HepG2 (cell line): ENCODE results near the gene MYADML2. TPM values are rescaled to one million over a fixed set of nuclear protein-coding genes. Genes with fewer than 3 reads are reported as not detected.

Experiments
- BCL6 ChIP-seq: IDR thresholded peaks from 2 replicates; pipeline ENCODE4 v1.6.1; 2016; ENCODE audit warnings: missing genetic modification reagents, missing compliant biosample characterization
- GTF2F1 ChIP-seq: fragments of 150-350 bp; IDR thresholded peaks from 2 replicates; pipeline ENCODE4 v1.6.1; 2014; ENCODE audit warnings: low read length
- HNF4G ChIP-seq, 2 experiments: sonication (generic) in 1 of 2; formaldehyde crosslinking in 1 of 2; IDR thresholded peaks; 2 replicates each; pipeline versions ENCODE4 v1.4.0 to v1.6.1; 2011 to 2020; ENCODE audit warnings: borderline replicate concordance in 2 of 2, low read depth in 2 of 2, mild to moderate bottlenecking in 2 of 2, low read length in 1 of 2, missing genetic modification reagents in 1 of 2, moderate library complexity in 1 of 2
- KAT2B ChIP-seq: fragments of 150-350 bp; IDR thresholded peaks from 2 replicates; pipeline ENCODE4 v1.6.1; 2014; ENCODE audit warnings: low read depth, low read length, borderline replicate concordance
- KDM3A ChIP-seq: IDR thresholded peaks from 2 replicates; pipeline ENCODE4 v1.6.1; 2018; ENCODE audit warnings: low read depth, missing compliant biosample characterization
- NAIF1 ChIP-seq: sonication (generic); formaldehyde crosslinking; IDR thresholded peaks from 2 replicates; pipeline ENCODE4 v1.5.0; 2020; ENCODE audit warnings: mild to moderate bottlenecking, missing genetic modification reagents, borderline replicate concordance
- NFRKB ChIP-seq: fragments of 450-650 bp; IDR thresholded peaks from 2 replicates; pipeline ENCODE4 v1.6.1; 2017
- PAF1 ChIP-seq: IDR thresholded peaks from 2 replicates; pipeline ENCODE4 v1.6.1; 2016; ENCODE audit warnings: missing genetic modification reagents, missing compliant biosample characterization
- SRF ChIP-seq: IDR thresholded peaks from 2 replicates; pipeline ENCODE4 v1.6.1; 2011; ENCODE audit warnings: mild to moderate bottlenecking, low read depth, low read length, moderate library complexity
- TCF12 ChIP-seq, 2 experiments: fragments of 450-650 bp in 1 of 2; sonication (generic) in 1 of 2; formaldehyde crosslinking in 1 of 2; IDR thresholded peaks; 2 replicates each; pipeline versions ENCODE4 v1.6.1 to v1.8.0; 2017 to 2022; ENCODE audit warnings: antibody characterized with exemption in 1 of 2, mild to moderate bottlenecking in 1 of 2, missing genetic modification reagents in 1 of 2, moderate library complexity in 1 of 2
- TEAD3 ChIP-seq: optimal IDR thresholded peaks from 2 replicates; pipeline ENCODE3; 2016; ENCODE audit warnings: borderline replicate concordance
- XRCC5 ChIP-seq: fragments of 200-400 bp; formaldehyde crosslinking; optimal IDR thresholded peaks from 2 replicates; pipeline ENCODE3; 2017; ENCODE audit warnings: mild to moderate bottlenecking, low read length
- ZFAT ChIP-seq: sonication (generic); formaldehyde crosslinking; conservative IDR thresholded peaks from 2 replicates; pipeline ENCODE4 v1.8.1; 2023; ENCODE audit warnings: missing genetic modification reagents, inconsistent platforms
- ZKSCAN5 ChIP-seq: sonication (generic); formaldehyde crosslinking; IDR thresholded peaks from 2 replicates; pipeline ENCODE4 v1.5.1; 2020; ENCODE audit warnings: mild to moderate bottlenecking, missing genetic modification reagents
- ZKSCAN8 ChIP-seq: IDR thresholded peaks from 2 replicates; pipeline ENCODE4 v1.6.1; 2016; ENCODE audit warnings: borderline replicate concordance, missing genetic modification reagents, missing compliant biosample characterization
- ZNF17 ChIP-seq: sonication (generic); formaldehyde crosslinking; IDR thresholded peaks from 2 replicates; pipeline ENCODE4 v1.5.0; 2020; ENCODE audit warnings: mild to moderate bottlenecking, missing genetic modification reagents
- ZNF33A ChIP-seq: sonication (generic); formaldehyde crosslinking; IDR thresholded peaks from 2 replicates; pipeline ENCODE4 v1.5.1; 2020; ENCODE audit warnings: missing genetic modification reagents, mild to moderate bottlenecking, moderate library complexity, borderline replicate concordance
- ZNF547 ChIP-seq: sonication (generic); formaldehyde crosslinking; IDR thresholded peaks from 2 replicates; pipeline ENCODE4 v1.5.1; 2020; ENCODE audit warnings: mild to moderate bottlenecking, missing genetic modification reagents
- ZNF572 ChIP-seq: sonication (generic); formaldehyde crosslinking; IDR thresholded peaks from 2 replicates; pipeline ENCODE4 v1.5.1; 2020; ENCODE audit warnings: mild to moderate bottlenecking, missing genetic modification reagents
- ZNF792 ChIP-seq: IDR thresholded peaks from 2 replicates; pipeline ENCODE4 v1.6.1; 2016
- polyA plus RNA-seq, 8 experiments: library from polyadenylated mRNA; depleted of rRNA in 3 of 8; stranded (reverse) in 7 of 8; unstranded in 1 of 8; fragments of >200 nt; fragmentation: Illumina TruSeq in 4 of 8; extraction: Trizol in 4 of 8; gene quantifications; 2 replicates each; pipeline versions ENCODE4 v1.2.1 to v1.2.3, GENCODE V29; 2011 to 2016; ENCODE audit warnings: low read depth in 4 of 8, missing spikeins in 1 of 8, mixed read lengths in 1 of 8; ENCODE audit not compliant: insufficient read depth in 1 of 8
- total RNA-seq, 5 experiments: library from RNA; depleted of rRNA; stranded (reverse); fragments of >200 nt; fragmentation: Illumina TruSeq; extraction: Trizol; gene quantifications; 2 replicates each; pipeline ENCODE4 v1.2.3, GENCODE V29; 2016; ENCODE audit warnings: low read depth in 1 of 5
- TF ChIP-seq, protein P1 (sequence below), 2 experiments: sonication (generic) in 1 of 2; formaldehyde crosslinking in 1 of 2; IDR thresholded peaks; 2 replicates each; pipeline versions ENCODE4 v1.6.1 to v1.9.0; 2014 to 2022; ENCODE audit warnings: antibody characterized with exemption in 1 of 2, borderline replicate concordance in 1 of 2, inconsistent platforms in 1 of 2, low read depth in 1 of 2, missing genetic modification reagents in 1 of 2
- TF ChIP-seq, protein P2 (sequence below): IDR thresholded peaks from 2 replicates; pipeline ENCODE4 v1.6.1; 2016; ENCODE audit warnings: missing biosample characterization, missing genetic modification reagents, low read depth

The MYADML2 gene
- total and polyA plus RNA-seq, 2 of the 13 experiments (the other 11 are each of a cell fraction or from before 2014, with no cell fraction given) = not detected

DNA sequence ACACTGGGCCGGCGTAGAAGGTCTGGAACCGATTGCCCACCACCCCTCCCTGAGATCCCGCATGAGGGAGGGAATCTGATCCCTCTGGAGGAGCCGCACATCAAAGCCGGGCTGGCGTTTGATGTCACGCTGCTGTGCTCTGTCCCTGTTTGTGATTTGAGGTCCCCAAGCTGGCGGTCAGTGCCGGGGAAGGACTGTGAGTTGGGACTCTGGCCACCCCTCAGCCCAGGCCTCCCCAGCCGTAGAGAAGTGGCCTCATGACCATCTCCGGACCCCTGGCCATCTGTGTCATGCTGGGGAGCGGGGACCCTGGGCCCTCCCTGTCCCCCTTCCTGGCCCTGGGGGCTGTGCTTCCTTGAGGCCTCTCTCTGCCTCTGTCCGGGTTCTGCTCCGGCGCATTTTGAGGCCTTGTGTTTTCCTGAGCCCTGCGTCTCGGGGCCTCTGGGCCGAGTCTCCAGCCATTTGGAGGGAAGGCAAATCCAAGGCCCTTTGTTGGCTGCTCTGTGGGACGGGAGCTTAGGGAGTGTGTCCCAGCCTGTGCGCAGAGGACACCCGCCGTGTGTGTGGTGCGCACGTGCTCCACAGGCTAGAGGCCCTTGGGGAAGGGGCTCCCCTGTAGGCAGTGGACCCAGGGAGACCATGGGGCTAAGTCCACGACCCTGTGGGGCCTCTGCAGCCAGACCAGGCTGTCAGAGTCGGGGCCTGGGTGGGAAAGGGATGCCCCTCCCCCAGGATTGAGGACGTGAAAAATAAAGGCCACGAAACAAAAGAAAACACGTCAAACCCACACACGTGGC lies 45.5 kb upstream of the MYADML2 start (continued):
- peak; percentile 98 for TF ChIP-seq ZNF547 (CRISPR knock-in tag)
- TF ChIP-seq BCL6 (CRISPR knock-in tag) = peak; percentile 83
- TF ChIP-seq ZKSCAN8 (CRISPR knock-in tag) = peak; percentile 75
- TF ChIP-seq GTF2F1 = no peak
- TF ChIP-seq NFRKB = no peak
- TF ChIP-seq, protein P1, sequence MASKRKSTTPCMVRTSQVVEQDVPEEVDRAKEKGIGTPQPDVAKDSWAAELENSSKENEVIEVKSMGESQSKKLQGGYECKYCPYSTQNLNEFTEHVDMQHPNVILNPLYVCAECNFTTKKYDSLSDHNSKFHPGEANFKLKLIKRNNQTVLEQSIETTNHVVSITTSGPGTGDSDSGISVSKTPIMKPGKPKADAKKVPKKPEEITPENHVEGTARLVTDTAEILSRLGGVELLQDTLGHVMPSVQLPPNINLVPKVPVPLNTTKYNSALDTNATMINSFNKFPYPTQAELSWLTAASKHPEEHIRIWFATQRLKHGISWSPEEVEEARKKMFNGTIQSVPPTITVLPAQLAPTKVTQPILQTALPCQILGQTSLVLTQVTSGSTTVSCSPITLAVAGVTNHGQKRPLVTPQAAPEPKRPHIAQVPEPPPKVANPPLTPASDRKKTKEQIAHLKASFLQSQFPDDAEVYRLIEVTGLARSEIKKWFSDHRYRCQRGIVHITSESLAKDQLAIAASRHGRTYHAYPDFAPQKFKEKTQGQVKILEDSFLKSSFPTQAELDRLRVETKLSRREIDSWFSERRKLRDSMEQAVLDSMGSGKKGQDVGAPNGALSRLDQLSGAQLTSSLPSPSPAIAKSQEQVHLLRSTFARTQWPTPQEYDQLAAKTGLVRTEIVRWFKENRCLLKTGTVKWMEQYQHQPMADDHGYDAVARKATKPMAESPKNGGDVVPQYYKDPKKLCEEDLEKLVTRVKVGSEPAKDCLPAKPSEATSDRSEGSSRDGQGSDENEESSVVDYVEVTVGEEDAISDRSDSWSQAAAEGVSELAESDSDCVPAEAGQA (IDR thresholded peaks at IDR 0.05; ENCODE audit: low read depth) = no peak; the same call in 1 of the 2 replicates
- TF ChIP-seq, protein P1 (CRISPR knock-in tag; IDR thresholded peaks at IDR 0.05; ENCODE audit: borderline replicate concordance) = peak; percentile 93
- peak; percentile 72 for TF ChIP-seq ZNF17 (CRISPR knock-in tag)
- no peak for TF ChIP-seq SRF
- no peak for TF ChIP-seq TCF12 (IDR thresholded peaks at IDR 0.05)
- peak; percentile 47; the same call in 1 of the 2 replicates for TF ChIP-seq TCF12 (CRISPR knock-in tag; IDR thresholded peaks at IDR 0.05)
- TF ChIP-seq NAIF1 (CRISPR knock-in tag) = peak; percentile 89
- peak; percentile 97 for TF ChIP-seq HNF4G (IDR thresholded peaks at IDR 0.05; ENCODE audit: borderline replicate concordance, low read depth, low read length)
- peak; percentile 99 for TF ChIP-seq HNF4G (CRISPR knock-in tag; IDR thresholded peaks at IDR 0.05; ENCODE audit: borderline replicate concordance, low read depth)
- peak; percentile 98 for TF ChIP-seq ZNF572 (CRISPR knock-in tag)
- TF ChIP-seq PAF1 = peak; percentile 90; the same call in 1 of the 2 replicates
- no peak for TF ChIP-seq KAT2B
- peak; percentile 98 for TF ChIP-seq KDM3A (CRISPR knock-in tag)
- peak; percentile 80 for TF ChIP-seq ZKSCAN5 (CRISPR knock-in tag)
- TF ChIP-seq ZNF792 (CRISPR knock-in tag) = peak; percentile 70; the same call in 1 of the 2 replicates
- TF ChIP-seq ZNF33A = peak; percentile 93
- no peak for TF ChIP-seq XRCC5
- peak; percentile 68 for TF ChIP-seq ZFAT (CRISPR knock-in tag)
- TF ChIP-seq TEAD3 = peak; percentile 81
- TF ChIP-seq, protein P2, sequence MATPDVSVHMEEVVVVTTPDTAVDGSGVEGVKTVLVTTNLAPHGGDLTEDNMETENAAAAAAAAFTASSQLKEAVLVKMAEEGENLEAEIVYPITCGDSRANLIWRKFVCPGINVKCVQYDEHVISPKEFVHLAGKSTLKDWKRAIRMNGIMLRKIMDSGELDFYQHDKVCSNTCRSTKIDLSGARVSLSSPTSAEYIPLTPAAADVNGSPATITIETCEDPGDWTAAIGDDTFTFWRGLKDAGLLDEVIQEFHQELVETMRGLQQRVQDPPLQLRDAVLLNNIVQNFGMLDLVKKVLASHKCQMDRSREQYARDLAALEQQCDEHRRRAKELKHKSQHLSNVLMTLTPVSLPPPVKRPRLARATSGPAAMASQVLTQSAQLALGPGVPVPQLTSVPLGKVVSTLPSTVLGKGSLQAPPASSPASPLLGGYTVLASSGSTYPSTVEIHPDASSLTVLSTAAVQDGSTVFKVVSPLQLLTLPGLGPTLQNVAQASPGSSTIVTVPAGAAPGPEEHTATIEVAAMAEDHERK (CRISPR knock-in tag) = peak; percentile 53; the same call in 1 of the 2 replicates
